DND-41 (cell line): ENCODE results near the gene RABEPK.

Experiments used
- CTCF ChIP-seq: IDR thresholded peaks from 2 replicates; pipeline ENCODE4 v1.5.1; 2012; ENCODE audit warnings: borderline replicate concordance, low read length, moderate library complexity, mild to moderate bottlenecking; ENCODE audit not compliant: poor library complexity, severe bottlenecking; ENCODE audit errors: extremely low read depth
- EZH2 ChIP-seq: IDR thresholded peaks from 3 replicates; pipeline ENCODE4 v1.6.1; 2012; ENCODE audit warnings: borderline replicate concordance, low read depth, mild to moderate bottlenecking, moderate library complexity, low read length, inconsistent platforms; ENCODE audit not compliant: severe bottlenecking

GRCh38 chr9:125227761-125228160 lies 27.4 kb downstream of the RABEPK start:
- TF ChIP-seq EZH2 (no peak), CTCF (no peak)
